HG02623 (cell line): Measurements from ENCODE around the gene PITPNB.

Experiments
- ATAC-seq: cut with Tn5 transposase; IDR thresholded peaks from one replicate; pipeline ENCODE4 v1.9.1; 2021; ENCODE audit warnings: moderate library complexity; ENCODE audit not compliant: unreplicated experiment

The PITPNB gene

DNA sequence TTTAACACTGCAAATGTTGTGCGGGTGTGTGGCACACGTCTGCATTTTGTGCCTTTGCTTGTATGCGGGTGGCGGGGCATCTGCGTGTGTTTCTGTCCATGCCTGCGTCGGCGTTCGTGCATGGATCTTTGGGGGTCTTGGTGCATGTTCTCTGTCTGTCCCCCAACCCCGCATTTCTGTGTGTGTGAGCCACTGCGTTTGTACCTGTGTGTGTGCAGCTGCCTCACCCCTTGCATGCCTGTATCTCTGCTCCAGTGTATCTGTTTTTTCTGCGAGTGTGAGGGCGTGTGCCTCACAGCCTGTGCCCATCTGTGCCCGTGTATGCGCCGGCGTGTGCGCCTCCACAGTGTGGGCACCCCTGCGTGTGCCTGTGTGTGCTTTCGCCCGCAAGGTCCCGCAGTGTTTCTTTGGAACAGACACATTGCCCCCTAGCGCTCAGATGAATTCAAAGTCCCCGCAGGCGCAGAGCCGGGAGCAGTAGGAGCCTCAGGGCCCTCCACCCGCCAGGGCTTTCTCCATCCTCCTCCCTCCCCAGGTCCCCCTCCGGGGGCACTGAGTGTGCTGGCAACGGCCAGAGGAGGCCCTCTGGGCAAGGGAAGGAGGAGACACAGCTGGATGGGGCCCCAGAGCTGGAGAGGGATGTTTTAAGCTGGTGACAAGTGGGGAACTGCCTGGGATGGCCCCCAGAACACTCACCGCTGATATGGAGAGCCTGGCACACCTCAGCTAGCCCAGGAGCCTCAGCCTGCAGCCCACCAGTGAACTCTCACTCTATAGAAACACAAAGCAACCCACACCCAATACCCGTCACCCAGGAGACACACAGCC is 114.4 kb downstream of the PITPNB start:
- no peak for ATAC-seq

- ATAC-seq: no peak
Measured at GRCh38 chr22:27803841-27804415, 115.1 kb downstream of the PITPNB start.

- ATAC-seq: no peak
Measured at GRCh38 chr22:27802346-27803073, 116.5 kb downstream of the PITPNB start.
